Prostate gland (tissue), 2 donors: Measurements from ENCODE around the gene MAGI2.

Source experiments
- POLR2A ChIP-seq: fragments of 450-650 bp; IDR thresholded peaks from one replicate; pipeline ENCODE4 v1.6.1; 2016; ENCODE audit warnings: antibody characterized with exemption, mild to moderate bottlenecking
- POLR2AphosphoS5 ChIP-seq: sonication (generic); formaldehyde crosslinking; IDR thresholded peaks from one replicate; pipeline ENCODE4 v1.6.1; 2017; ENCODE audit warnings: antibody characterized with exemption
- TF ChIP-seq, protein P1 (sequence below), 4 experiments: fragments of 200-600 bp in 2 of 4; fragments of 450-650 bp in 2 of 4; sonication (generic) in 2 of 4; IDR thresholded peaks; 1 replicate in 3 of 4; 2 replicates in 1 of 4; pipeline ENCODE4 v1.5.1; 2016 to 2019; ENCODE audit warnings: antibody characterized with exemption in 4 of 4, mild to moderate bottlenecking in 2 of 4, moderate library complexity in 2 of 4

DNA sequence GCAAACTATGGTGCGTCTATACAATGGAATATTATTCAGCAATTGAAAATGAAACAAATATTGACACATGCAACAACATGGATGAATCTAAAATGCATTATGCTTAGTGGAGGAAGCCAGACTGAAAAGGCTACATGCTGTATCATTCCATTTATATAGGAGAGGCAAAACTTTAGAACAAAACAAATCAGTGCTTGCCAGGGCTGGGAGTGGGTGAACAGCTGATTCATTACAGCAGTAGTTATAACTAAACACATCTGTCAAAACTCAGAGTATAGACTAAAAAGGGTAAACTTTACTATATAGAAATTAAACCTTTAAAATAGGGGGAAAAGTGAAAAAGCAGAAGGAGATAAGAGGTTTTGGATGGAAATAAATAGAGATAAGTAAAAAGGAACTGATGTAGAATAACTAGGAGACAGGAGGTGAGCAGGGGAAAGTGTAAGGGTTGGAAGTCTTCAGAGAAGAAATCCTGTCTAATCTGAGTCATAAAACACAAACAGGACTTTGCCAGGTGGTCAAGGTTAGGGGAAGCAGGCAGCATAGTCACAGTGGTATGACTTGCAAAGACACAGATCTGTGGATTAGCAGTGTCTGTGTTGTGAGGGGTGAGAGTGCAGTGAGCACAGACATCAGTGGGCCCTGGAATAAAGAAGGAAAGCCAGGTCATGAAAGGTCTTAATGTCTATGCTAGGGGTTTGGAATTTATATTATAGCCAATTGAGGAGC lies 1305.1 kb downstream of the MAGI2 start:
- TF ChIP-seq, protein P1, sequence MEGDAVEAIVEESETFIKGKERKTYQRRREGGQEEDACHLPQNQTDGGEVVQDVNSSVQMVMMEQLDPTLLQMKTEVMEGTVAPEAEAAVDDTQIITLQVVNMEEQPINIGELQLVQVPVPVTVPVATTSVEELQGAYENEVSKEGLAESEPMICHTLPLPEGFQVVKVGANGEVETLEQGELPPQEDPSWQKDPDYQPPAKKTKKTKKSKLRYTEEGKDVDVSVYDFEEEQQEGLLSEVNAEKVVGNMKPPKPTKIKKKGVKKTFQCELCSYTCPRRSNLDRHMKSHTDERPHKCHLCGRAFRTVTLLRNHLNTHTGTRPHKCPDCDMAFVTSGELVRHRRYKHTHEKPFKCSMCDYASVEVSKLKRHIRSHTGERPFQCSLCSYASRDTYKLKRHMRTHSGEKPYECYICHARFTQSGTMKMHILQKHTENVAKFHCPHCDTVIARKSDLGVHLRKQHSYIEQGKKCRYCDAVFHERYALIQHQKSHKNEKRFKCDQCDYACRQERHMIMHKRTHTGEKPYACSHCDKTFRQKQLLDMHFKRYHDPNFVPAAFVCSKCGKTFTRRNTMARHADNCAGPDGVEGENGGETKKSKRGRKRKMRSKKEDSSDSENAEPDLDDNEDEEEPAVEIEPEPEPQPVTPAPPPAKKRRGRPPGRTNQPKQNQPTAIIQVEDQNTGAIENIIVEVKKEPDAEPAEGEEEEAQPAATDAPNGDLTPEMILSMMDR (IDR thresholded peaks at IDR 0.05), result no peak
- no peak for TF ChIP-seq POLR2A
- no peak for TF ChIP-seq POLR2AphosphoS5
